Measurements from ENCODE around the gene STK10. TPM values are rescaled to one million over a fixed set of nuclear protein-coding genes. Genes with fewer than 3 reads are reported as not detected.

STK10 gene
- polyA plus RNA-seq, 1 donor (not counting 4 experiments of a cell fraction or from before 2014, with no cell fraction given) = 19.8 TPM

- dilution Hi-C loops (cut with MboI; ENCODE audit: extremely low pct_ligation_motif_present, low sequenced_read_pairs) = no loop called here
- no peak for DNase-seq (ENCODE audit: low read depth, low spot score)
- TF ChIP-seq EZH2 (IDR thresholded peaks at IDR 0.05; ENCODE audit: low read length) = no peak
- TF ChIP-seq, protein P1, sequence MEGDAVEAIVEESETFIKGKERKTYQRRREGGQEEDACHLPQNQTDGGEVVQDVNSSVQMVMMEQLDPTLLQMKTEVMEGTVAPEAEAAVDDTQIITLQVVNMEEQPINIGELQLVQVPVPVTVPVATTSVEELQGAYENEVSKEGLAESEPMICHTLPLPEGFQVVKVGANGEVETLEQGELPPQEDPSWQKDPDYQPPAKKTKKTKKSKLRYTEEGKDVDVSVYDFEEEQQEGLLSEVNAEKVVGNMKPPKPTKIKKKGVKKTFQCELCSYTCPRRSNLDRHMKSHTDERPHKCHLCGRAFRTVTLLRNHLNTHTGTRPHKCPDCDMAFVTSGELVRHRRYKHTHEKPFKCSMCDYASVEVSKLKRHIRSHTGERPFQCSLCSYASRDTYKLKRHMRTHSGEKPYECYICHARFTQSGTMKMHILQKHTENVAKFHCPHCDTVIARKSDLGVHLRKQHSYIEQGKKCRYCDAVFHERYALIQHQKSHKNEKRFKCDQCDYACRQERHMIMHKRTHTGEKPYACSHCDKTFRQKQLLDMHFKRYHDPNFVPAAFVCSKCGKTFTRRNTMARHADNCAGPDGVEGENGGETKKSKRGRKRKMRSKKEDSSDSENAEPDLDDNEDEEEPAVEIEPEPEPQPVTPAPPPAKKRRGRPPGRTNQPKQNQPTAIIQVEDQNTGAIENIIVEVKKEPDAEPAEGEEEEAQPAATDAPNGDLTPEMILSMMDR (optimal IDR thresholded peaks at IDR 0.05 in 1 of 3, IDR thresholded peaks at IDR 0.05 in 1 of 3, conservative IDR thresholded peaks at IDR 0.05 in 1 of 3; ENCODE audit: extremely low read depth in 1 of 3, insufficient read depth in 2 of 3, low read length in 3 of 3) = no peak
These were observed 41.9 kb upstream of the STK10 start for GRCh38 chr5:172229904-172230303.

GRCh38 chr5:172224996-172225395 lies 37.0 kb upstream of the STK10 start:
- Histone ChIP-seq H3K9me3 (ENCODE audit: control insufficient read depth, low read depth, low read length) (no peaks in the 10 kb centered on the region), H2AFZ (ENCODE audit: control insufficient read depth, low read length) (no peak overlapping the region), H3K9ac (ENCODE audit: control insufficient read depth, extremely low read depth, insufficient read depth, low read length) (no peak overlapping the region), H3K79me2 (ENCODE audit: control insufficient read depth, insufficient read depth, low read length) (peaks cover 2% of the 10 kb centered on the region), H3K4me2 (ENCODE audit: control insufficient read depth, extremely low read depth, insufficient read depth, low read depth, low read length) (no peak overlapping the region), H3K36me3 (ENCODE audit: control insufficient read depth in 2 of 2, extremely low read depth in 1 of 2, insufficient read depth in 2 of 2, low read length in 2 of 2) (peaks cover 0 to 2% of the 10 kb centered on the region in 2 experiments), H3K4me1 (ENCODE audit: control insufficient read depth, extremely low read depth, insufficient read depth, low read length) (no peaks in the 10 kb centered on the region), H3K27ac (ENCODE audit: control insufficient read depth, insufficient read depth, low read length) (no peak overlapping the region), H3K27me3 (ENCODE audit: control insufficient read depth, extremely low read depth, insufficient read depth, low read length) (no peaks in the 10 kb centered on the region), H3K9me1 (ENCODE audit: control insufficient read depth, extremely low read depth, insufficient read depth, low read length) (no peaks in the 10 kb centered on the region), H4K20me1 (ENCODE audit: control insufficient read depth, extremely low read depth, insufficient read depth, low read length) (no peaks in the 10 kb centered on the region), H3K4me3 (ENCODE audit: control insufficient read depth in 2 of 3, extremely low read depth in 1 of 3, insufficient read depth in 2 of 3, low read depth in 1 of 3, low read length in 3 of 3) (no peak overlapping the region)
- DNase-seq (ENCODE audit: low read depth, low spot score) (no peak), FAIRE-seq (no peak)
- dilution Hi-C loops (cut with MboI; ENCODE audit: extremely low pct_ligation_motif_present, low sequenced_read_pairs) = no loop called here
- TF ChIP-seq EZH2 (IDR thresholded peaks at IDR 0.05; ENCODE audit: low read length) = no peak
- TF ChIP-seq, protein P1 (optimal IDR thresholded peaks at IDR 0.05 in 1 of 3, IDR thresholded peaks at IDR 0.05 in 1 of 3, conservative IDR thresholded peaks at IDR 0.05 in 1 of 3; ENCODE audit: extremely low read depth in 1 of 3, insufficient read depth in 2 of 3, low read length in 3 of 3) = no peak

More at GRCh38 chr5:172229904-172230303, 41.9 kb upstream of the STK10 start:
- no peaks in the 10 kb centered on the region for H3K27me3 ChIP-seq (ENCODE audit: control insufficient read depth, extremely low read depth, insufficient read depth, low read length)
- no peaks in the 10 kb centered on the region for H3K79me2 ChIP-seq (ENCODE audit: control insufficient read depth, insufficient read depth, low read length)
- H3K9ac ChIP-seq (ENCODE audit: control insufficient read depth, extremely low read depth, insufficient read depth, low read length) = no peak overlapping the region
- peaks cover 0 to 4% of the 10 kb centered on the region in 2 experiments for H3K36me3 ChIP-seq (ENCODE audit: control insufficient read depth in 2 of 2, extremely low read depth in 1 of 2, insufficient read depth in 2 of 2, low read length in 2 of 2)
- no peak overlapping the region for H3K4me2 ChIP-seq (ENCODE audit: control insufficient read depth, extremely low read depth, insufficient read depth, low read depth, low read length)
- FAIRE-seq = no peak
- no peak overlapping the region for H3K27ac ChIP-seq (ENCODE audit: control insufficient read depth, insufficient read depth, low read length)
- H3K4me1 ChIP-seq (ENCODE audit: control insufficient read depth, extremely low read depth, insufficient read depth, low read length) = no peaks in the 10 kb centered on the region
- H2AFZ ChIP-seq (ENCODE audit: control insufficient read depth, low read length) = no peak overlapping the region
- H3K4me3 ChIP-seq (ENCODE audit: control insufficient read depth in 2 of 3, extremely low read depth in 1 of 3, insufficient read depth in 2 of 3, low read depth in 1 of 3, low read length in 3 of 3) = no peak overlapping the region
- no peaks in the 10 kb centered on the region for H3K9me3 ChIP-seq (ENCODE audit: control insufficient read depth, low read depth, low read length)
- H4K20me1 ChIP-seq (ENCODE audit: control insufficient read depth, extremely low read depth, insufficient read depth, low read length) = peaks cover 4% of the 10 kb centered on the region
- no peaks in the 10 kb centered on the region for H3K9me1 ChIP-seq (ENCODE audit: control insufficient read depth, extremely low read depth, insufficient read depth, low read length)
